Uterus (tissue), 4 donors: Measurements from ENCODE around the gene ARHGAP44. TPM values are rescaled to one million over a fixed set of nuclear protein-coding genes. Genes with fewer than 3 reads are reported as not detected.

ENCODE experiments used
- DNase-seq, 2 donors: peaks; one replicate each; pipeline ENCODE4 v3.0.0-alpha.2; 2019 to 2020
- H3K27ac ChIP-seq, 2 donors: fragments of 200-600 bp; sonication (generic); 1 replicate in 1 of 2; 2 replicates in 1 of 2; pipeline ENCODE4 v1.5.1; 2016 to 2018
- H3K27me3 ChIP-seq, 2 donors: fragments of 200-600 bp; sonication (generic); one replicate each; pipeline ENCODE4 v1.5.1; 2018 to 2019; ENCODE audit warnings: control low read depth in 1 of 2
- H3K36me3 ChIP-seq, 2 donors: fragments of 200-600 bp; sonication (generic); one replicate each; pipeline ENCODE4 v1.5.1; 2019; ENCODE audit warnings: control low read depth in 1 of 2
- H3K4me1 ChIP-seq, 2 donors: fragments of 200-600 bp; sonication (generic); one replicate each; pipeline ENCODE4 v1.5.1; 2018 to 2019; ENCODE audit warnings: control low read depth in 1 of 2
- H3K4me3 ChIP-seq, 2 donors: fragments of 200-600 bp; sonication (generic); 1 replicate in 1 of 2; 2 replicates in 1 of 2; pipeline ENCODE4 v1.5.1; 2018 to 2019; ENCODE audit warnings: mild to moderate bottlenecking in 1 of 2
- H3K9me3 ChIP-seq, 2 donors: fragments of 200-600 bp; sonication (generic); one replicate each; pipeline ENCODE4 v1.5.1; 2019; ENCODE audit warnings: control low read depth in 1 of 2
- CTCF ChIP-seq, 4 experiments: fragments of 200-600 bp in 2 of 4; fragments of 450-650 bp in 2 of 4; sonication (generic) in 2 of 4; IDR thresholded peaks; one replicate each; pipeline ENCODE4 v1.5.1; 2016 to 2019; ENCODE audit warnings: antibody characterized with exemption in 4 of 4, mild to moderate bottlenecking in 2 of 4, moderate library complexity in 1 of 4
- POLR2A ChIP-seq, 2 donors: fragments of 450-650 bp; IDR thresholded peaks; one replicate each; pipeline ENCODE4 v1.6.1; 2016; ENCODE audit warnings: antibody characterized with exemption in 2 of 2, mild to moderate bottlenecking in 1 of 2, moderate library complexity in 1 of 2
- intact Hi-C: fragments of 100-400 bp; cut with DNase I; formaldehyde crosslinking; loops from one replicate; pipeline ENCODE4 v1.15.1; 2023; ENCODE audit warnings: low total_unique reads
- total RNA-seq, 4 donors: library from RNA; depleted of rRNA in 3 of 4; stranded (reverse); fragments of >200 nt in 3 of 4; gene quantifications; one replicate each; pipeline versions ENCODE4 v1.1.0 to v1.2.4, GENCODE V29; 2014 to 2023
- donor health status: DM: yes; HTN: yes; CAD: no.

Gene ARHGAP44
- total RNA-seq, 4 donors from 2014 or later = 2.6 to 19.1 (median 13.2) TPM

DNA sequence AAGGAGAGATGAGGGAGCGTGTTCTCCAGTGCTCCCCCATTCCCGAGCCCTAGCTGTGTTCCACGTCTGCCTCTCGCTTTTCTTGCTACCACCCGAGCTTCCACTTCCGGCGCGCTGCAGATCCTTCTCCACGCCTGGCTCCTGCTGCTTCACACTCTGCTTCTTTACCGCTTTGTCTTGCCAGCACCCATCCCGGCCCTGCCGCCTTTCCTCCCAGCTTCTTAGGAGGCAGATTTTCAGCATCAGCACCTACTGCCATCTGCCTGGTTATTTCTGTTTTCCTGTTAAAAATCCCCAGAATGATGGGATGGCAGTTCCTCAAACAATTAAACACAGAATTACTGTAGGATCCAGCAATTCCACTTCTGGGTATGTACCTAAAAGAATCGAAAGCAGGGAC, 163.9 kb downstream of the ARHGAP44 start:
- H3K4me1 ChIP-seq = no peaks in the 10 kb centered on the region
- no peak overlapping the region for H3K4me3 ChIP-seq
- no peak for DNase-seq
- intact Hi-C loops = no loop called here
- H3K9me3 ChIP-seq = peaks cover 0 to 9% of the 10 kb centered on the region in 2 donors
- no peaks in the 10 kb centered on the region for H3K36me3 ChIP-seq
- TF ChIP-seq CTCF (IDR thresholded peaks at IDR 0.05) (no peak), POLR2A (IDR thresholded peaks at IDR 0.05) (no peak)
- H3K27ac ChIP-seq = no peak overlapping the region
- no peaks in the 10 kb centered on the region for H3K27me3 ChIP-seq

DNA sequence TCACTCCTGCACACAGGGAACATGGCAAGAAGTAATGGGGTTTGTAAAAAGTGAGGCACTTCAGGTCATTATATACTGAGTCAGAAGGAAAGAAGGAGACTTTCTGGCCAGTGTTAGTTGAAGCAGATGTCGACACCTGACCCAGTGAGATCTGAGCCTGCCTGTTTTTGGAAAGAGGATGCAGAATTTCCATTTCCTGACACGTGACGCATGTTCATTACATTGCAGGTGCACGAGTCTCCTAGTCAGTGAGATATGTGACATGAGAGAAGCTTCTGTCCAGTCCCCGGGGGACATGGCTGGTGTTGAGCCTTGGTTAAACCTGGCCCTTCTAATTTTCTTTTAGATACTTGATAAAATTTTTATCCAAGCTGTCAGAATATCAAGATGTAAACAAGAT, 166.2 kb downstream of the ARHGAP44 start:
- no peak overlapping the region for H3K27ac ChIP-seq
- no peaks in the 10 kb centered on the region for H3K36me3 ChIP-seq
- peaks cover 0 to 9% of the 10 kb centered on the region in 2 donors for H3K9me3 ChIP-seq
- intact Hi-C loops = no loop called here
- no peak for DNase-seq
- no peak overlapping the region for H3K4me3 ChIP-seq
- no peaks in the 10 kb centered on the region for H3K27me3 ChIP-seq
- no peak for TF ChIP-seq POLR2A (IDR thresholded peaks at IDR 0.05)
- H3K4me1 ChIP-seq = no peaks in the 10 kb centered on the region

DNA sequence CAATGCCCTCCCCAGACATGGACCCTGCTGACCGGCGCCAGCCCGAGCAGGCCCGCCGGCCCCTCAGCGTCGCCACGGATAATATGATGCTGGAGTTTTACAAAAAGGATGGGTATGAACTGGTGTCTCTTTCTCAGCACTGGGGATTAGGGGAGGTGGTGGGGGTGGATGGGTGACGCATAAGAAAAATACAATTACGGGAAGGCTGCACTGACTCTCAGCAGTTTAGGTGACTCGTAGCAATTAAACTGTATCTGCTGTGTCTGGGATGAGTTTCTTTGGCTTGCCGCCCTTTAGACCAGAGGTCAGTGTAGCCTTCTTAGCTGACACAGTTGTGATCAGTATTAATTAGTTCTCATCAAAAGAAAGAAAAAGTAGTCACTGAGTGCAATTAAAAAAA, 169.5 kb downstream of the ARHGAP44 start:
- TF ChIP-seq POLR2A (IDR thresholded peaks at IDR 0.05) (no peak), CTCF (IDR thresholded peaks at IDR 0.05) (no peak)
- intact Hi-C loops = no loop called here
- H3K36me3 ChIP-seq = no peaks in the 10 kb centered on the region

DNA sequence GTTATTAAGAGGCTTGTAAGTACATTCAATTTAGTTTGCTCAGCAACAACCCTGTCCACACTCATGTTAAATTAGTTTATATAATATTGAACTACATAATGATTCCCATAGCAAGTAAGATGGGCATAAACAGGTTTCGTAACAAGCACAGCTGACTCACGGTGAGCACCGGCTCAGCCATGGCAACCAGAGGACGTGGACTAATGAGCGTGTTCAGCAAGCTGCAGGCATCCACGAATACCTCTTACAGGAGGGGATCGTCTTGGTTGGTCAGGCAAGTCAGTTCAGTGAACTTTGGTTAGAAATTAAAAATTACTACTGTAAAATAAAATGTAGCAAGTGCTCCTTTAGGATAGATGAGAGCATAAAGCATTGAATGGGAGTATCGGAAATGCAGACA, 170.1 kb downstream of the ARHGAP44 start:
- H3K4me3 ChIP-seq = no peak overlapping the region
- no peak for TF ChIP-seq CTCF (IDR thresholded peaks at IDR 0.05)
- no peak for TF ChIP-seq POLR2A (IDR thresholded peaks at IDR 0.05)
- no peak for DNase-seq
- no peak overlapping the region for H3K27ac ChIP-seq
- intact Hi-C loops = no loop called here
- H3K9me3 ChIP-seq = peaks cover 0 to 9% of the 10 kb centered on the region in 2 donors
- H3K27me3 ChIP-seq = no peaks in the 10 kb centered on the region
- H3K36me3 ChIP-seq = no peaks in the 10 kb centered on the region
- no peaks in the 10 kb centered on the region for H3K4me1 ChIP-seq

More for the DNA sequence above, 169.5 kb downstream of the ARHGAP44 start:
- H3K27ac ChIP-seq = no peak overlapping the region
- H3K27me3 ChIP-seq = no peaks in the 10 kb centered on the region
- no peaks in the 10 kb centered on the region for H3K4me1 ChIP-seq
- H3K9me3 ChIP-seq = peaks cover 0 to 9% of the 10 kb centered on the region in 2 donors
- no peak overlapping the region for H3K4me3 ChIP-seq
- no peak for DNase-seq

- Histone ChIP-seq H3K4me3 (no peak overlapping the region), H3K4me1 (no peaks in the 10 kb centered on the region), H3K27ac (no peak overlapping the region), H3K27me3 (no peaks in the 10 kb centered on the region), H3K9me3 (peaks cover 0 to 9% of the 10 kb centered on the region in 2 donors), H3K36me3 (no peaks in the 10 kb centered on the region)
- intact Hi-C loops = no loop called here
- DNase-seq = no peak
- TF ChIP-seq POLR2A (IDR thresholded peaks at IDR 0.05) (no peak), CTCF (IDR thresholded peaks at IDR 0.05) (no peak)
Measured at GRCh38 chr17:12961655-12962054, 172.4 kb downstream of the ARHGAP44 start.

DNA sequence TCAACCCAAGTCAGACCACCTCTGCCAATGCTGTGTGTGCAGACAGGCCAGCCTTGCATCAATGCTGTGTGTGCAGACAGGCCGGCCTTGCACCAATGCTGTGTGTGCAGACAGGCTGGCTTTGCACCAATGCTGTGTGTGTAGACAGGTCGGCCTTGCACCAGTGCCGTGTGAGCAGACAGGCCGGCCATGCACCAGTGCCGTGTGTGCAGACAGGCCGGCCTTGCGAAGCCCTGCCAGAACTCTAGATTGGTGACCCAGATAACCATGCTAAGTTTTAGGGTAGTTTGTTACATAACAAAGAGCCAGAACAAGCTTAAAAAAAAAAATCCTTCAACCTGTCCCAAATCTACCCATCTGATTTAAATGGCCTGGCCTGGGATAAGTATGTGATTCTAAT, 174.2 kb downstream of the ARHGAP44 start:
- no peaks in the 10 kb centered on the region for H3K9me3 ChIP-seq
- no peak overlapping the region for H3K27ac ChIP-seq
- no peak for DNase-seq
- TF ChIP-seq CTCF (IDR thresholded peaks at IDR 0.05) = no peak
- no peak for TF ChIP-seq POLR2A (IDR thresholded peaks at IDR 0.05)
- no peaks in the 10 kb centered on the region for H3K27me3 ChIP-seq
- intact Hi-C loops = no loop called here
- H3K4me3 ChIP-seq = no peak overlapping the region
- H3K4me1 ChIP-seq = no peaks in the 10 kb centered on the region
- H3K36me3 ChIP-seq = no peaks in the 10 kb centered on the region
